ENCODE results near the gene IMP3. TPM values are rescaled to one million over a fixed set of nuclear protein-coding genes. Genes with fewer than 3 reads are reported as not detected.
"Not testable (repeated sequence)": the region's sequence is repeated elsewhere in the genome, so short reads cannot be mapped to it uniquely, and the experiment has no call there.

Gene IMP3
- total RNA-seq, 2 donors from 2014 or later = 52.2 to 58.2 TPM

- Histone ChIP-seq H3K27me3 (ENCODE audit: control insufficient read depth, insufficient read depth, low read length, poor library complexity, severe bottlenecking) (no peaks in the 10 kb centered on the region), H3K9ac (ENCODE audit: extremely low read depth, low read length, poor library complexity, severe bottlenecking) (no peak overlapping the region), H3K9me3 (ENCODE audit: control insufficient read depth, low read length) (no peaks in the 10 kb centered on the region), H3K36me3 (ENCODE audit: control insufficient read depth, insufficient read depth, low read length) (no peaks in the 10 kb centered on the region), H3K27ac (ENCODE audit: low read depth, low read length) (no peak overlapping the region), H3K4me1 (ENCODE audit: control insufficient read depth, insufficient read depth, low read length) (no peaks in the 10 kb centered on the region), H3K4me3 (ENCODE audit: low read length) (no peak overlapping the region)
- H3K4me1 Mint-ChIP-seq = peaks cover 14% of the 10 kb centered on the region
- H3K9me3 Mint-ChIP-seq = no peaks in the 10 kb centered on the region
- TF ChIP-seq CTCF (conservative IDR thresholded peaks at IDR 0.05) = no peak
- no peak for DNase-seq
- H3K4me3 Mint-ChIP-seq = no peak overlapping the region
- no peaks in the 10 kb centered on the region for H3K27me3 Mint-ChIP-seq (ENCODE audit: insufficient read depth)
- H3K36me3 Mint-ChIP-seq (ENCODE audit: low read depth) = no peaks in the 10 kb centered on the region
- no peak overlapping the region for H3K27ac Mint-ChIP-seq
- WGBS, 2 experiments (ENCODE audit: insufficient coverage in 1 of 2, insufficient read length in 1 of 2) = 92 to 95% methylated on average over 27 to 40 of the region's 40 CpGs
Measured at GRCh38 chr15:75682181-75683135, 42.4 kb upstream of the IMP3 start.

DNA sequence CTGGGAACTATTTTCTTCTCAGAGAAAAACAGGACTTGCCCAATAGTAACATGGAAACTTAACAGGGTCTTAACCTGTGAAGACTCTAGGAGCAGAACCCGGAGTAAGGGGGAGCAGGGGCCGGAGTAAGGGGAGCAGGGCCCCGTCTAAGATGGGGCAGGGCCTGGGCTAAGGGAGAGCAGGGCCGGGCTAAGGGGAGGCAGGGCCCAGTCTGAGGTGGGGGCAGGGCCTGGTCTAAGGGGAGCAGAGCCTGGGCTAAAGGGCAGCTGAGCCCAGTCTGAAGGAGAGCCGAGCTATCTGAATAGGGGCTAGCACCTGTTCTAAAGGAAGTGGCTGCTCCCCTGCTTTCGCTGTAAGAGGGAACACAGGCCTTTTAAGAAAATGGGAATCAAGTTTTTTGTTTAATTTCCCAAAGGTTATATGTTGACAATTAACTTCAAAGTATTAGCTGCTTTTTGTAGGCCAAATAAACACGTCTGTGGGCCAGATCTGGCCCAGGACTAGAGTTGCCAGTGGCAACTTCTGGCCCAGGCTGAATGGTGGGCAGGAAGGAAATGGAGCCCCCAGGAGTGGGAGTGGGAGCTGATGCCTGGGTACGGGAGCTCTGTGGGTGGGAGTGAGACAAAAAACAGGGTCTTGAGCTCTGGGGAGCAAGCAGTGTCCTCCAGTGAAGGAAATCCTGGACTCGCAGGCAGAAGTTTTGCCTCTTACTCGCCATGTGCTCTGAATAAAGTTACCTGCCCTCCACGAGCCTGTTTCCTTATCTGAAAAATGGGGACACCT is 40.2 kb upstream of the IMP3 start:
- no peak overlapping the region for H3K27ac Mint-ChIP-seq

GRCh38 chr15:75678324-75678690 is 38.3 kb upstream of the IMP3 start:
- not testable (repeated sequence) for H3K4me3 Mint-ChIP-seq; H3K36me3 Mint-ChIP-seq (ENCODE audit: low read depth); H3K36me3 ChIP-seq (ENCODE audit: control insufficient read depth, insufficient read depth, low read length); DNase-seq; H3K27me3 Mint-ChIP-seq (ENCODE audit: insufficient read depth); H3K9me3 Mint-ChIP-seq; H3K27ac Mint-ChIP-seq; H3K9ac ChIP-seq (ENCODE audit: extremely low read depth, low read length, poor library complexity, severe bottlenecking); H3K9me3 ChIP-seq (ENCODE audit: control insufficient read depth, low read length); H3K27me3 ChIP-seq (ENCODE audit: control insufficient read depth, insufficient read depth, low read length, poor library complexity, severe bottlenecking); H3K4me3 ChIP-seq (ENCODE audit: low read length); H3K4me1 ChIP-seq (ENCODE audit: control insufficient read depth, insufficient read depth, low read length); H3K27ac ChIP-seq (ENCODE audit: low read depth, low read length)
- H3K4me1 Mint-ChIP-seq = peaks cover 18% of the 10 kb centered on the region
- 81 to 92% methylated on average over 6 of the region's 6 CpGs for WGBS, 2 experiments (ENCODE audit: insufficient coverage in 1 of 2, insufficient read length in 1 of 2)

More for the DNA sequence above, 40.2 kb upstream of the IMP3 start:
- WGBS, 2 experiments (ENCODE audit: insufficient coverage in 1 of 2, insufficient read length in 1 of 2) = 79 to 81% methylated on average over 9 to 11 of the region's 11 CpGs
- TF ChIP-seq CTCF (conservative IDR thresholded peaks at IDR 0.05) = no peak
- no peaks in the 10 kb centered on the region for H3K4me1 ChIP-seq (ENCODE audit: control insufficient read depth, insufficient read depth, low read length)
- H3K36me3 ChIP-seq (ENCODE audit: control insufficient read depth, insufficient read depth, low read length) = no peaks in the 10 kb centered on the region
- DNase-seq = no peak
- no peak overlapping the region for H3K9ac ChIP-seq (ENCODE audit: extremely low read depth, low read length, poor library complexity, severe bottlenecking)
- H3K4me3 ChIP-seq (ENCODE audit: low read length) = no peak overlapping the region
- Mint-ChIP-seq H3K9me3 (no peaks in the 10 kb centered on the region), H3K4me1 (peaks cover 13% of the 10 kb centered on the region), H3K27me3 (ENCODE audit: insufficient read depth) (no peaks in the 10 kb centered on the region), H3K4me3 (no peak overlapping the region), H3K36me3 (ENCODE audit: low read depth) (no peaks in the 10 kb centered on the region)
- no peaks in the 10 kb centered on the region for H3K27me3 ChIP-seq (ENCODE audit: control insufficient read depth, insufficient read depth, low read length, poor library complexity, severe bottlenecking)
- no peaks in the 10 kb centered on the region for H3K9me3 ChIP-seq (ENCODE audit: control insufficient read depth, low read length)
- H3K27ac ChIP-seq (ENCODE audit: low read depth, low read length) = no peak overlapping the region

Data from endodermal cell (in vitro differentiated cells).